Spinal cord (tissue), 10 donors: Measurements from ENCODE around the gene GPS2. TPM values are rescaled to one million over a fixed set of nuclear protein-coding genes. Genes with fewer than 3 reads are reported as not detected.

Experiments used
- DNase-seq, 6 donors: peaks; one replicate each; pipeline versions ENCODE4 v3.0.0 to v3.0.0-alpha.2; 2013 to 2015; ENCODE audit warnings: low spot score in 6 of 6, low read depth in 4 of 6
- H3K27ac ChIP-seq: one replicate; pipeline ENCODE4 v1.5.1; 2013; ENCODE audit warnings: low read depth, low read length, control low read depth
- H3K27me3 ChIP-seq: one replicate; pipeline ENCODE4 v1.6.1; 2013; ENCODE audit warnings: low read length; ENCODE audit not compliant: control insufficient read depth, insufficient read depth
- H3K36me3 ChIP-seq: one replicate; pipeline ENCODE4 v1.6.1; 2013; ENCODE audit warnings: low read length; ENCODE audit not compliant: control insufficient read depth, insufficient read depth
- H3K4me1 ChIP-seq: one replicate; pipeline ENCODE4 v1.6.1; 2013; ENCODE audit warnings: low read length; ENCODE audit not compliant: control insufficient read depth, insufficient read depth
- H3K4me3 ChIP-seq: one replicate; pipeline ENCODE4 v1.5.1; 2013; ENCODE audit warnings: low read depth, low read length, control low read depth
- H3K9me3 ChIP-seq: one replicate; pipeline ENCODE4 v1.6.1; 2013; ENCODE audit warnings: low read length; ENCODE audit not compliant: control insufficient read depth, insufficient read depth
- WGBS: methylation state at CpG from one replicate; pipeline ENCODE4 v1.1.5; 2013; ENCODE audit warnings: missing lambda C conversion rate; ENCODE audit not compliant: insufficient coverage; 5-methylcytosine and 5-hydroxymethylcytosine counted together
- polyA plus RNA-seq, 2 donors: library from polyadenylated mRNA; unstranded; fragments of 120-200 nt; gene quantifications; one replicate each; pipeline ENCODE4 v1.2.1, GENCODE V29; 2013; ENCODE audit not compliant: insufficient read length in 2 of 2
- total RNA-seq, 2 donors: library from RNA; depleted of rRNA in 1 of 2; stranded (reverse); fragments of 120-200 nt in 1 of 2; fragments of >200 nt in 1 of 2; gene quantifications; one replicate each; pipeline versions ENCODE4 v1.2.3 to v1.2.4, GENCODE V29; 2013 to 2014
- donor health status: healthy.

The GPS2 gene
- total and polyA plus RNA-seq, 4 donors, result 19.2 to 99.4 (median 81.9) TPM

DNA sequence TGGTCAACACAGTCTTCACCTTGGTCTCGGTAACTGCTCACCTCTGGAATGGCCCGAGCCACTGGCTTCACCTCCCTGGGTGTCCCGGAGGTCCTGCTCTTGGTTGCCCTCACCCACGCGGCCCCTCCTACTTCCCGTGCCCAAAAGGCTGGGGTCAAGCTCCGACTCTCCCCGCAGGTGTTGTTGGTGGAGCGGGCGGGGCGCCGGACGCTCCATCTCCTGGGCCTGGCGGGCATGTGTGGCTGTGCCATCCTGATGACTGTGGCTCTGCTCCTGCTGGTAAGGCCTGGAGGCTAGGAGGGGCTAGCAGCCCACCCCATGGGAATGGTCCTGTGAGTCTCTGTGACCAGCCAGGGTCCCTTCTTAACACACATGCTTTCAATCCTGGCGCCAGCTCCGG lies 30.2 kb downstream of the GPS2 start:
- Histone ChIP-seq H3K9me3 (no peaks in the 10 kb centered on the region), H3K27me3 (peaks cover 27% of the 10 kb centered on the region), H3K4me1 (peaks cover 25% of the 10 kb centered on the region), H3K36me3 (peaks cover 3% of the 10 kb centered on the region), H3K27ac (no peak overlapping the region), H3K4me3 (no peak overlapping the region)
- 94% methylated on average over 16 of the region's 16 CpGs for WGBS
- no peak for DNase-seq

- Histone ChIP-seq H3K4me1 (peaks cover 25% of the 10 kb centered on the region), H3K27ac (no peak overlapping the region), H3K4me3 (no peak overlapping the region), H3K9me3 (no peaks in the 10 kb centered on the region), H3K36me3 (peaks cover 3% of the 10 kb centered on the region), H3K27me3 (peaks cover 26% of the 10 kb centered on the region)
- WGBS, result 93% methylated on average over 13 of the region's 18 CpGs
- no peak for DNase-seq
Observed at GRCh38 chr17:7283471-7284216, 31.5 kb downstream of the GPS2 start.

DNA sequence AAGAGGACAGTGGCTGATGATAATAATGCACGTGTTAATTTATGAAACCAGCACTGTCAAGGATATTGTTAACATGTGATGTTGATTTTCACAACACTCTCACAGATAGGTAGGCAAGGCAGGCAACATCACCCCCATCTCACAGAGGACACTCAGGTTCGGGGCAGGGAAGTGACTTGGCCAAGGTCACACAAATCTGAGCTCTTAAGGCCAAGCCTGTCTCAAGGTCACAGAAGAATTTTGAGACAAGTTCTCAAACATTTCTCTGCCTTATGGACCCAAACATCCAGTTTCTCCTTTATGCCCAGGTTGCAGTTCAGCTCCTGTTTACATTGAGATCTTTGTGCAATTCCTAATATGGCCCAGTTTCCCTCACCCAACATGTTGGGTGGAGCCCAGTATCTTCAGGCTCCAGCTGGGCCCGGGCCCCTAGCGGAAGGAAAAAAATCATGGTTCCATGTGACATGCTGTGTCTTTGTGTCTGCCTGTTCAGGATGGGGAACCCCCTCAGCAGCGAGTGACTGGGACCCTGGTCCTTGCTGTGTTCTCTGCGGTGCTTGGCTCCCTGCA lies 32.3 kb downstream of the GPS2 start:
- H3K36me3 ChIP-seq, result peaks cover 3% of the 10 kb centered on the region
- no peaks in the 10 kb centered on the region for H3K9me3 ChIP-seq
- H3K27ac ChIP-seq, result no peak overlapping the region
- H3K4me1 ChIP-seq, result peaks cover 25% of the 10 kb centered on the region
- H3K27me3 ChIP-seq, result peaks cover 26% of the 10 kb centered on the region
- no peak for DNase-seq
- 78% methylated on average over 5 of the region's 6 CpGs for WGBS
- H3K4me3 ChIP-seq, result no peak overlapping the region

GRCh38 chr17:7281953-7282751 lies 33.0 kb downstream of the GPS2 start:
- Histone ChIP-seq H3K4me3 (peak overlapping the region; percentile 40), H3K27ac (no peak overlapping the region), H3K4me1 (peaks cover 25% of the 10 kb centered on the region), H3K27me3 (peaks cover 26% of the 10 kb centered on the region), H3K9me3 (no peaks in the 10 kb centered on the region), H3K36me3 (peaks cover 3% of the 10 kb centered on the region)
- 2% methylated on average over 35 of the region's 43 CpGs for WGBS
- DNase-seq, result no peak

GRCh38 chr17:7281074-7281952 lies 33.8 kb downstream of the GPS2 start, which contains the start of gene SLC2A4:
Gene SLC2A4 (plus strand): TSS chr17:7281718. CDS start chr17:7281935, 217 bp downstream.
- Histone ChIP-seq H3K36me3 (peaks cover 3% of the 10 kb centered on the region), H3K4me3 (peak within 1 kb of the TSS; percentile 40), H3K27me3 (peaks cover 26% of the 10 kb centered on the region), H3K9me3 (no peaks in the 10 kb centered on the region), H3K4me1 (peaks cover 25% of the 10 kb centered on the region), H3K27ac (peak within 1 kb of the TSS; percentile 67)
- DNase-seq, result peak in 5 of 6 donors; percentile 40 to 93 (median 75)
- WGBS, result under 1% methylated on average over 71 of the region's 71 CpGs

DNA sequence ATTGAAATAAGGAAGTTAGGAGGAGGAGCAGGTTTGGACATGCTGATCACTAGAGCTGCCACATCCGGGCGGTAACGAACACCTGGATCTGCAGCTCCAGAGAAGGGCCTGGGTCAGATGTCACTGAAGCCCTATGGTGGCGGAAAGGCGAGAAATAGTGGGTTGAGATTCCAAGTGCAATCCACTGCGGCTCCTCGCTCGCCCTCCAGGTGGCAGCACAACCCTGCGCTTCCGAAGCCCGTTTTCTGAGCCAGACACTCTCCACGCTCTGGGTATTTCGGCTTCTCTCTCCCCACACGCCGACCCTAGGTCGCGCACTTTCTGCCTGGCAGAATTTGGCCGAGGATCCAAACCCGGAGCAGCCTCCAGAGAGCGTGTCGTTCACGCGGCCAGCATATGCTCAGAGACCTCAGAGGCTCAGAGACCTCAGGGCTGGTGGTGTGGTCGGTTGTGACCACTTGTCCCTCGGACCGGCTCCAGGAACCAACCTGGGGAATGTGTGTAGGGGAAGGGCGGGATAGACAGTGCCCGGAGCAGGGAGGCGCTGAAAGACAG lies 34.6 kb downstream of the GPS2 start:
- DNase-seq, result peak; percentile 54 to 93 (median 65)
- Histone ChIP-seq H3K4me3 (peak overlapping the region; percentile 40), H3K36me3 (peaks cover 3% of the 10 kb centered on the region), H3K27me3 (peaks cover 26% of the 10 kb centered on the region), H3K9me3 (no peaks in the 10 kb centered on the region), H3K27ac (peak overlapping the region; percentile 67), H3K4me1 (peaks cover 25% of the 10 kb centered on the region)
- WGBS, result under 1% methylated on average over 29 of the region's 29 CpGs

- no peak overlapping the region for H3K27ac ChIP-seq
- H3K4me1 ChIP-seq, result peaks cover 25% of the 10 kb centered on the region
- no peak for DNase-seq
- no peak overlapping the region for H3K4me3 ChIP-seq
- H3K36me3 ChIP-seq, result no peaks in the 10 kb centered on the region
- peaks cover 23% of the 10 kb centered on the region for H3K27me3 ChIP-seq
- WGBS, result 91% methylated on average over 5 of the region's 8 CpGs
- no peaks in the 10 kb centered on the region for H3K9me3 ChIP-seq
Observed at GRCh38 chr17:7279448-7279847, 35.7 kb downstream of the GPS2 start.

- no peaks in the 10 kb centered on the region for H3K9me3 ChIP-seq
- no CpG with 5 or more reads among the region's 1 CpG for WGBS
- peaks cover 13% of the 10 kb centered on the region for H3K4me1 ChIP-seq
- no peak for DNase-seq
- H3K27ac ChIP-seq, result no peak overlapping the region
- H3K36me3 ChIP-seq, result no peaks in the 10 kb centered on the region
- peaks cover 36% of the 10 kb centered on the region for H3K27me3 ChIP-seq
- H3K4me3 ChIP-seq, result no peak overlapping the region
Observed at GRCh38 chr17:7266784-7267183, 48.4 kb downstream of the GPS2 start.

GRCh38 chr17:7263801-7264078 lies 51.4 kb downstream of the GPS2 start:
- no peak for DNase-seq
- Histone ChIP-seq H3K4me3 (no peak overlapping the region), H3K4me1 (peaks cover 24% of the 10 kb centered on the region), H3K27me3 (peaks cover 53% of the 10 kb centered on the region), H3K9me3 (no peaks in the 10 kb centered on the region), H3K36me3 (peaks cover 14% of the 10 kb centered on the region), H3K27ac (no peak overlapping the region)
- WGBS, result 61% methylated on average over 4 of the region's 4 CpGs
